ENCODE measurements around the gene CDH18.

CDH18 gene

GRCh38 chr5:19487480-19487879, 500.5 kb downstream of the CDH18 start:
- H3K79me2 ChIP-seq (ENCODE audit: insufficient read depth, low read length), result no peaks in the 10 kb centered on the region
- ATAC-seq (ENCODE audit: insufficient read depth, low read depth) (no peak), DNase-seq (no peak)
- H3K9me3 ChIP-seq (ENCODE audit: insufficient read depth, low read length, severe bottlenecking), result no peaks in the 10 kb centered on the region
- H4K20me1 ChIP-seq (ENCODE audit: insufficient read depth, low read length), result no peaks in the 10 kb centered on the region
- no peaks in the 10 kb centered on the region for H3K4me1 ChIP-seq (ENCODE audit: insufficient read depth, low read length)
- no peaks in the 10 kb centered on the region for H3K36me3 ChIP-seq (ENCODE audit: insufficient read depth, low read length)
- no peak overlapping the region for H2AFZ ChIP-seq (ENCODE audit: low read depth, low read length)
- no peak overlapping the region for H3K27ac ChIP-seq (ENCODE audit: low read length)
- TF ChIP-seq EZH2 (IDR thresholded peaks at IDR 0.05; ENCODE audit: borderline replicate concordance, low read depth, low read length, severe bottlenecking), result no peak
- no peak for TF ChIP-seq CTCF (IDR thresholded peaks at IDR 0.05; ENCODE audit: borderline replicate concordance, extremely low read depth, low read length, poor library complexity, severe bottlenecking)
- H3K9ac ChIP-seq (ENCODE audit: low read depth, low read length), result no peak overlapping the region
- H3K4me3 ChIP-seq (ENCODE audit: low read depth in 1 of 2, low read length in 2 of 2), result no peak overlapping the region
- H3K27me3 ChIP-seq (ENCODE audit: insufficient read depth, low read length, poor library complexity), result no peaks in the 10 kb centered on the region
- H3K4me2 ChIP-seq (ENCODE audit: insufficient read depth, low read length), result no peak overlapping the region

- H3K9ac ChIP-seq (ENCODE audit: low read depth, low read length), result no peak overlapping the region
- no peaks in the 10 kb centered on the region for H3K4me1 ChIP-seq (ENCODE audit: insufficient read depth, low read length)
- no peak overlapping the region for H2AFZ ChIP-seq (ENCODE audit: low read depth, low read length)
- DNase-seq (no peak), ATAC-seq (ENCODE audit: insufficient read depth, low read depth) (no peak)
- no peak overlapping the region for H3K4me3 ChIP-seq (ENCODE audit: low read depth in 1 of 2, low read length in 2 of 2)
- H3K36me3 ChIP-seq (ENCODE audit: insufficient read depth, low read length), result no peaks in the 10 kb centered on the region
- H4K20me1 ChIP-seq (ENCODE audit: insufficient read depth, low read length), result no peaks in the 10 kb centered on the region
- H3K79me2 ChIP-seq (ENCODE audit: insufficient read depth, low read length), result no peaks in the 10 kb centered on the region
- H3K9me3 ChIP-seq (ENCODE audit: insufficient read depth, low read length, severe bottlenecking), result no peaks in the 10 kb centered on the region
- no peak overlapping the region for H3K27ac ChIP-seq (ENCODE audit: low read length)
- no peak for TF ChIP-seq CTCF (IDR thresholded peaks at IDR 0.05; ENCODE audit: borderline replicate concordance, extremely low read depth, low read length, poor library complexity, severe bottlenecking)
- no peak for TF ChIP-seq EZH2 (IDR thresholded peaks at IDR 0.05; ENCODE audit: borderline replicate concordance, low read depth, low read length, severe bottlenecking)
- H3K27me3 ChIP-seq (ENCODE audit: insufficient read depth, low read length, poor library complexity), result no peaks in the 10 kb centered on the region
- H3K4me2 ChIP-seq (ENCODE audit: insufficient read depth, low read length), result no peak overlapping the region
These were observed 508.4 kb downstream of the CDH18 start for GRCh38 chr5:19479562-19479961.

GRCh38 chr5:19462019-19462418, 526.0 kb downstream of the CDH18 start:
- no peak overlapping the region for H3K9ac ChIP-seq (ENCODE audit: low read depth, low read length)
- H4K20me1 ChIP-seq (ENCODE audit: insufficient read depth, low read length), result no peaks in the 10 kb centered on the region
- H3K4me1 ChIP-seq (ENCODE audit: insufficient read depth, low read length), result no peaks in the 10 kb centered on the region
- H3K9me3 ChIP-seq (ENCODE audit: insufficient read depth, low read length, severe bottlenecking), result no peaks in the 10 kb centered on the region
- H3K27ac ChIP-seq (ENCODE audit: low read length), result no peak overlapping the region
- H3K4me2 ChIP-seq (ENCODE audit: insufficient read depth, low read length), result no peak overlapping the region
- no peaks in the 10 kb centered on the region for H3K36me3 ChIP-seq (ENCODE audit: insufficient read depth, low read length)
- H2AFZ ChIP-seq (ENCODE audit: low read depth, low read length), result no peak overlapping the region
- no peaks in the 10 kb centered on the region for H3K27me3 ChIP-seq (ENCODE audit: insufficient read depth, low read length, poor library complexity)
- TF ChIP-seq CTCF (IDR thresholded peaks at IDR 0.05; ENCODE audit: borderline replicate concordance, extremely low read depth, low read length, poor library complexity, severe bottlenecking) (no peak), EZH2 (IDR thresholded peaks at IDR 0.05; ENCODE audit: borderline replicate concordance, low read depth, low read length, severe bottlenecking) (no peak)
- DNase-seq (no peak), ATAC-seq (ENCODE audit: insufficient read depth, low read depth) (no peak)
- H3K79me2 ChIP-seq (ENCODE audit: insufficient read depth, low read length), result no peaks in the 10 kb centered on the region
- no peak overlapping the region for H3K4me3 ChIP-seq (ENCODE audit: low read depth in 1 of 2, low read length in 2 of 2)

- Histone ChIP-seq H3K4me3 (ENCODE audit: low read depth in 1 of 2, low read length in 2 of 2) (no peak overlapping the region), H3K4me2 (ENCODE audit: insufficient read depth, low read length) (no peak overlapping the region), H3K79me2 (ENCODE audit: insufficient read depth, low read length) (no peaks in the 10 kb centered on the region), H3K27ac (ENCODE audit: low read length) (no peak overlapping the region), H3K9ac (ENCODE audit: low read depth, low read length) (no peak overlapping the region), H3K27me3 (ENCODE audit: insufficient read depth, low read length, poor library complexity) (no peaks in the 10 kb centered on the region), H4K20me1 (ENCODE audit: insufficient read depth, low read length) (no peaks in the 10 kb centered on the region), H3K36me3 (ENCODE audit: insufficient read depth, low read length) (no peaks in the 10 kb centered on the region), H3K4me1 (ENCODE audit: insufficient read depth, low read length) (no peaks in the 10 kb centered on the region), H2AFZ (ENCODE audit: low read depth, low read length) (no peak overlapping the region), H3K9me3 (ENCODE audit: insufficient read depth, low read length, severe bottlenecking) (no peaks in the 10 kb centered on the region)
- no peak for TF ChIP-seq CTCF (IDR thresholded peaks at IDR 0.05; ENCODE audit: borderline replicate concordance, extremely low read depth, low read length, poor library complexity, severe bottlenecking)
- ATAC-seq (ENCODE audit: insufficient read depth, low read depth) (no peak), DNase-seq (no peak)
These were observed 563.5 kb downstream of the CDH18 start for GRCh38 chr5:19424506-19424905.

Measured in DND-41 (cell line).